Endothelial cell of umbilical vein (primary cell): ENCODE measurements around the gene RPAP3. TPM values are rescaled to one million over a fixed set of nuclear protein-coding genes. Genes with fewer than 3 reads are reported as not detected.
A peak's percentile ranks its signal among the peaks of the same experiment; 100 is the strongest.

ENCODE experiments used
- BruUV-seq: library from RNA; stranded (reverse); fragments of 400-500 nt; replicated peaks from 2 replicates; lab custom pipeline; 2021; lab: Mats Ljungman, UMichigan
- CTCF ChIA-PET: fragments of 300-600, 350-600 bp; sonication (Branson Sonifier 250); formaldehyde crosslinking; loops from one replicate; lab custom pipeline; 2021; ENCODE audit warnings: antibody characterized with exemption, inconsistent platforms; lab: Charles Lee
- POLR2A ChIA-PET: fragments of 300-600, 350-600 bp; sonication (Branson Sonifier 250); formaldehyde crosslinking; loops from one replicate; lab custom pipeline; 2021; ENCODE audit warnings: antibody characterized with exemption, inconsistent platforms; lab: Charles Lee
- DNase-seq: peaks from one replicate; pipeline ENCODE4 v3.0.0-alpha.2; 2011; ENCODE audit warnings: low read depth, low spot score
- FAIRE-seq: peaks from 2 replicates; lab custom pipeline; 2011; peaks lifted over from hg19 to GRCh38; lab: Jason Lieb, UNC
- H2AFZ ChIP-seq: 2 replicates; pipeline ENCODE4 v1.6.0; 2012; ENCODE audit warnings: low read depth, low read length, control low read depth, inconsistent platforms
- H3K27ac ChIP-seq: 2 replicates; pipeline ENCODE4 v1.5.1; 2011; ENCODE audit warnings: low read depth, mild to moderate bottlenecking, control low read depth, low read length, moderate library complexity; ENCODE audit not compliant: insufficient read depth
- H3K27me3 ChIP-seq, 2 experiments: 2 replicates each; pipeline versions ENCODE4 v1.6.0 to v1.6.1; 2011; ENCODE audit warnings: low read length in 2 of 2, mixed read lengths in 1 of 2; ENCODE audit not compliant: control insufficient read depth in 2 of 2, insufficient read depth in 2 of 2
- H3K36me3 ChIP-seq, 2 experiments: 2 replicates in 1 of 2; 3 replicates in 1 of 2; pipeline ENCODE4 v1.5.1; 2011; ENCODE audit warnings: low read length in 2 of 2, mild to moderate bottlenecking in 1 of 2, moderate library complexity in 1 of 2; ENCODE audit not compliant: control insufficient read depth in 2 of 2, insufficient read depth in 2 of 2; ENCODE audit errors: extremely low read depth in 1 of 2
- H3K4me1 ChIP-seq: 3 replicates; pipeline ENCODE4 v1.5.1; 2011; ENCODE audit warnings: mild to moderate bottlenecking, low read length; ENCODE audit not compliant: control insufficient read depth, insufficient read depth; ENCODE audit errors: extremely low read depth
- H3K4me2 ChIP-seq: 2 replicates; pipeline ENCODE4 v1.6.1; 2011; ENCODE audit warnings: low read length, control low read depth, mixed read lengths; ENCODE audit not compliant: insufficient read depth
- H3K4me3 ChIP-seq, 3 experiments: fragments of 200-600 bp in 1 of 3; sonication (generic), shearing (Covaris generic) in 1 of 3; replicated peaks in 1 of 3; 2 replicates each; pipeline ENCODE4 v1.5.1; 2011 to 2016; ENCODE audit warnings: control low read depth in 3 of 3, low read length in 3 of 3, mild to moderate bottlenecking in 2 of 3, inconsistent platforms in 1 of 3, low read depth in 1 of 3, moderate library complexity in 1 of 3; ENCODE audit not compliant: insufficient read depth in 1 of 3
- H3K79me2 ChIP-seq: 2 replicates; pipeline ENCODE4 v1.6.0; 2012; ENCODE audit warnings: low read length, inconsistent platforms; ENCODE audit not compliant: control insufficient read depth, insufficient read depth
- H3K9ac ChIP-seq: replicated peaks from 2 replicates; pipeline ENCODE3; 2011; ENCODE audit warnings: low read length, control low read depth; ENCODE audit not compliant: insufficient read depth; ENCODE audit errors: extremely low read depth
- H3K9me1 ChIP-seq: replicated peaks from 3 replicates; pipeline ENCODE4 v1.6.0; 2011; ENCODE audit warnings: mild to moderate bottlenecking, low read length; ENCODE audit not compliant: control insufficient read depth, insufficient read depth; ENCODE audit errors: extremely low read depth
- H3K9me3 ChIP-seq: replicated peaks from 2 replicates; pipeline ENCODE4 v1.5.1; 2012; ENCODE audit warnings: low read length, inconsistent platforms; ENCODE audit not compliant: control insufficient read depth, insufficient read depth
- H4K20me1 ChIP-seq: replicated peaks from 2 replicates; pipeline ENCODE3; 2011; ENCODE audit warnings: mild to moderate bottlenecking, low read length; ENCODE audit not compliant: control insufficient read depth, insufficient read depth; ENCODE audit errors: extremely low read depth
- CTCF ChIP-seq, 2 donors: IDR thresholded peaks; 1 replicate in 1 of 2; 2 replicates in 1 of 2; pipeline ENCODE4 v1.5.1; 2011; ENCODE audit warnings: low read length in 2 of 2, mild to moderate bottlenecking in 2 of 2, moderate library complexity in 2 of 2, control low read depth in 1 of 2, inconsistent platforms in 1 of 2, low read depth in 1 of 2; ENCODE audit not compliant: insufficient read depth in 1 of 2; ENCODE audit errors: extremely low read depth in 1 of 2
- JUN ChIP-seq: IDR thresholded peaks from 2 replicates; pipeline ENCODE4 v1.6.1; 2011; ENCODE audit warnings: borderline replicate concordance, low read depth; ENCODE audit not compliant: insufficient read length, insufficient read depth
- POLR2A ChIP-seq: IDR thresholded peaks from 2 replicates; pipeline ENCODE4 v1.6.1; 2012; ENCODE audit warnings: low read depth, mild to moderate bottlenecking, control low read depth, low read length
- POLR2AphosphoS5 ChIP-seq: IDR thresholded peaks from 2 replicates; pipeline ENCODE4 v1.6.1; 2012; ENCODE audit warnings: low read depth, mild to moderate bottlenecking, control low read depth, low read length, moderate library complexity; ENCODE audit not compliant: insufficient read depth
- dilution Hi-C: fragments of 300-500 bp; cut with MboI; formaldehyde crosslinking; loops from one replicate; pipeline ENCODE4 v1.15.0; 2019; ENCODE audit warnings: low sequenced_read_pairs; ENCODE audit not compliant: extremely low pct_ligation_motif_present
- intact Hi-C: fragments of 100-400 bp; cut with micrococcal nuclease; formaldehyde crosslinking; loops from one replicate; pipeline ENCODE4 v1.10.0; 2022
- polyA plus RNA-seq, 4 experiments: library from polyadenylated mRNA; depleted of rRNA in 3 of 4; stranded (reverse) in 3 of 4; unstranded in 1 of 4; fragments of >200 nt; gene quantifications; 2 replicates each; pipeline versions ENCODE4 v1.2.1 to v1.2.3, GENCODE V29; 2011 to 2012; ENCODE audit warnings: missing spikeins in 1 of 4
- total RNA-seq: library from RNA; stranded (reverse); gene quantifications from 2 replicates; pipeline ENCODE4 v1.2.3, GENCODE V29; 2021

Gene RPAP3
- total and polyA plus RNA-seq, 2 donors (not counting 3 experiments of a cell fraction or from before 2014, with no cell fraction given) = 3.9 to 29.8 TPM

- Histone ChIP-seq H3K9me1 (no peaks in the 10 kb centered on the region), H3K4me1 (no peaks in the 10 kb centered on the region), H3K79me2 (no peaks in the 10 kb centered on the region), H3K9ac (no peak overlapping the region), H3K9me3 (no peaks in the 10 kb centered on the region), H2AFZ (no peak overlapping the region), H3K27me3 (no peaks in the 10 kb centered on the region), H3K4me3 (no peak overlapping the region), H3K4me2 (no peak overlapping the region), H3K36me3 (no peaks in the 10 kb centered on the region), H4K20me1 (no peaks in the 10 kb centered on the region), H3K27ac (no peak overlapping the region)
- ChIA-PET CTCF (interaction anchor here (0.7 to 4.2 kb wide), 26 partner anchors 10 to 619 kb away, joined by 3 to 54 read pairs (median 6); partner anchors contain the start of genes RPAP3 and SLC48A1), POLR2A (no interaction called here)
- FAIRE-seq (peak; percentile 88), DNase-seq (peak; percentile 66)
- no TSS peak for BruUV-seq
- dilution Hi-C loops = no loop called here
- intact Hi-C loops = loop anchor here (1.0 to 2.0 kb wide), 4 partner anchors 35 to 186 kb away; partner anchors contain the start of gene SLC48A1
- TF ChIP-seq CTCF (IDR thresholded peaks at IDR 0.05; ENCODE audit: extremely low read depth in 1 of 2, insufficient read depth in 1 of 2, low read depth in 1 of 2, low read length in 2 of 2) = peak; percentile 39 to 50
- TF ChIP-seq JUN = no peak
These were observed 54.2 kb downstream of the RPAP3 start for GRCh38 chr12:47651368-47652254.

GRCh38 chr12:47650469-47650868 is 55.4 kb downstream of the RPAP3 start:
- dilution Hi-C loops = no loop called here
- H3K36me3 ChIP-seq = no peaks in the 10 kb centered on the region
- intact Hi-C loops = loop anchor here (2.0 kb wide), 1 partner anchor 122 kb away; the partner anchor contains the start of gene SLC48A1
- no peak overlapping the region for H3K4me3 ChIP-seq
- BruUV-seq = no TSS peak
- DNase-seq = no peak
- H3K27ac ChIP-seq = no peak overlapping the region
- H2AFZ ChIP-seq = no peak overlapping the region
- no peaks in the 10 kb centered on the region for H3K4me1 ChIP-seq
- FAIRE-seq = peak; percentile 46
- H3K9me1 ChIP-seq = no peaks in the 10 kb centered on the region
- no peak overlapping the region for H3K9ac ChIP-seq
- no peak for TF ChIP-seq POLR2AphosphoS5
- no peak for TF ChIP-seq POLR2A
- no peak overlapping the region for H3K4me2 ChIP-seq
- H3K79me2 ChIP-seq = no peaks in the 10 kb centered on the region
- CTCF ChIA-PET = interaction anchor here (1.6 to 3.2 kb wide), 6 partner anchors 11 to 299 kb away, joined by 6 to 20 read pairs (median 12); partner anchors contain the start of gene RPAP3
- no peaks in the 10 kb centered on the region for H3K9me3 ChIP-seq
- H4K20me1 ChIP-seq = no peaks in the 10 kb centered on the region
- no peaks in the 10 kb centered on the region for H3K27me3 ChIP-seq
- POLR2A ChIA-PET = no interaction called here
